Measurements from ENCODE around the gene C1orf87.

DNA sequence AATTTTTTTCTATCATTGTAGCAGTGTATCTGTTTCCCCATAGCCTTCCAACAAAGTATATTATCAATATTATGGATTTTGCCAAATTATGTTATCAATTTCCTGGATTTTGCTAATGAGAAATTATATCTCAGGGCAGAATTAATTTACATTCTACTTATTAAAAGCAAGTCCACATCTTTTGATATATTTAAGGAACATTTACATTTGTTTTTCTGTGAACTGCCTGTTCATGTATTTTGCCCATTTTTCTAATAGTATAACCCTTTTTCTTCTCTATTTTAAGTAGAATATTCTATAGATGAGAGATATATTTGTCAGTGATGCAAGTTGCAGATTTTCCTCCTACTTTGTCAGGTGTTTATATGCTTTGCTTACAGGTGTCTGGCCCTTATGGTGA is 24.4 kb downstream of the C1orf87 start:
- TF ChIP-seq, protein P1, sequence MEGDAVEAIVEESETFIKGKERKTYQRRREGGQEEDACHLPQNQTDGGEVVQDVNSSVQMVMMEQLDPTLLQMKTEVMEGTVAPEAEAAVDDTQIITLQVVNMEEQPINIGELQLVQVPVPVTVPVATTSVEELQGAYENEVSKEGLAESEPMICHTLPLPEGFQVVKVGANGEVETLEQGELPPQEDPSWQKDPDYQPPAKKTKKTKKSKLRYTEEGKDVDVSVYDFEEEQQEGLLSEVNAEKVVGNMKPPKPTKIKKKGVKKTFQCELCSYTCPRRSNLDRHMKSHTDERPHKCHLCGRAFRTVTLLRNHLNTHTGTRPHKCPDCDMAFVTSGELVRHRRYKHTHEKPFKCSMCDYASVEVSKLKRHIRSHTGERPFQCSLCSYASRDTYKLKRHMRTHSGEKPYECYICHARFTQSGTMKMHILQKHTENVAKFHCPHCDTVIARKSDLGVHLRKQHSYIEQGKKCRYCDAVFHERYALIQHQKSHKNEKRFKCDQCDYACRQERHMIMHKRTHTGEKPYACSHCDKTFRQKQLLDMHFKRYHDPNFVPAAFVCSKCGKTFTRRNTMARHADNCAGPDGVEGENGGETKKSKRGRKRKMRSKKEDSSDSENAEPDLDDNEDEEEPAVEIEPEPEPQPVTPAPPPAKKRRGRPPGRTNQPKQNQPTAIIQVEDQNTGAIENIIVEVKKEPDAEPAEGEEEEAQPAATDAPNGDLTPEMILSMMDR (conservative IDR thresholded peaks at IDR 0.05 in 1 of 2, IDR thresholded peaks at IDR 0.05 in 1 of 2; ENCODE audit: low read depth in 1 of 2, low read length in 2 of 2): no peak
- no peak for TF ChIP-seq EZH2 (IDR thresholded peaks at IDR 0.05; ENCODE audit: low read length, missing control alignments)

Data from fibroblast of lung (primary cell).